Endothelial cell of umbilical vein (primary cell): ENCODE data around the gene KRTAP2-1. TPM values are rescaled to one million over a fixed set of nuclear protein-coding genes. Genes with fewer than 3 reads are reported as not detected.

Experiments
- BruUV-seq: library from RNA; stranded (reverse); fragments of 400-500 nt; replicated peaks from 2 replicates; lab custom pipeline; 2021; lab: Mats Ljungman, UMichigan
- CTCF ChIA-PET: fragments of 300-600, 350-600 bp; sonication (Branson Sonifier 250); formaldehyde crosslinking; loops from one replicate; lab custom pipeline; 2021; ENCODE audit warnings: antibody characterized with exemption, inconsistent platforms; lab: Charles Lee
- POLR2A ChIA-PET: fragments of 300-600, 350-600 bp; sonication (Branson Sonifier 250); formaldehyde crosslinking; loops from one replicate; lab custom pipeline; 2021; ENCODE audit warnings: antibody characterized with exemption, inconsistent platforms; lab: Charles Lee
- DNase-seq: peaks from one replicate; pipeline ENCODE4 v3.0.0-alpha.2; 2011; ENCODE audit warnings: low read depth, low spot score
- FAIRE-seq: peaks from 2 replicates; lab custom pipeline; 2011; peaks lifted over from hg19 to GRCh38; lab: Jason Lieb, UNC
- H2AFZ ChIP-seq: 2 replicates; pipeline ENCODE4 v1.6.0; 2012; ENCODE audit warnings: low read depth, low read length, control low read depth, inconsistent platforms
- H3K27ac ChIP-seq: 2 replicates; pipeline ENCODE4 v1.5.1; 2011; ENCODE audit warnings: low read depth, mild to moderate bottlenecking, control low read depth, low read length, moderate library complexity; ENCODE audit not compliant: insufficient read depth
- H3K27me3 ChIP-seq, 2 experiments: 2 replicates each; pipeline versions ENCODE4 v1.6.0 to v1.6.1; 2011; ENCODE audit warnings: low read length in 2 of 2, mixed read lengths in 1 of 2; ENCODE audit not compliant: control insufficient read depth in 2 of 2, insufficient read depth in 2 of 2
- H3K36me3 ChIP-seq, 2 experiments: 2 replicates in 1 of 2; 3 replicates in 1 of 2; pipeline ENCODE4 v1.5.1; 2011; ENCODE audit warnings: low read length in 2 of 2, mild to moderate bottlenecking in 1 of 2, moderate library complexity in 1 of 2; ENCODE audit not compliant: control insufficient read depth in 2 of 2, insufficient read depth in 2 of 2; ENCODE audit errors: extremely low read depth in 1 of 2
- H3K4me1 ChIP-seq: 3 replicates; pipeline ENCODE4 v1.5.1; 2011; ENCODE audit warnings: mild to moderate bottlenecking, low read length; ENCODE audit not compliant: control insufficient read depth, insufficient read depth; ENCODE audit errors: extremely low read depth
- H3K4me2 ChIP-seq: 2 replicates; pipeline ENCODE4 v1.6.1; 2011; ENCODE audit warnings: low read length, control low read depth, mixed read lengths; ENCODE audit not compliant: insufficient read depth
- H3K4me3 ChIP-seq, 3 experiments: fragments of 200-600 bp in 1 of 3; sonication (generic), shearing (Covaris generic) in 1 of 3; replicated peaks in 1 of 3; 2 replicates each; pipeline ENCODE4 v1.5.1; 2011 to 2016; ENCODE audit warnings: control low read depth in 3 of 3, low read length in 3 of 3, mild to moderate bottlenecking in 2 of 3, inconsistent platforms in 1 of 3, low read depth in 1 of 3, moderate library complexity in 1 of 3; ENCODE audit not compliant: insufficient read depth in 1 of 3
- H3K79me2 ChIP-seq: 2 replicates; pipeline ENCODE4 v1.6.0; 2012; ENCODE audit warnings: low read length, inconsistent platforms; ENCODE audit not compliant: control insufficient read depth, insufficient read depth
- H3K9ac ChIP-seq: replicated peaks from 2 replicates; pipeline ENCODE3; 2011; ENCODE audit warnings: low read length, control low read depth; ENCODE audit not compliant: insufficient read depth; ENCODE audit errors: extremely low read depth
- H3K9me1 ChIP-seq: replicated peaks from 3 replicates; pipeline ENCODE4 v1.6.0; 2011; ENCODE audit warnings: mild to moderate bottlenecking, low read length; ENCODE audit not compliant: control insufficient read depth, insufficient read depth; ENCODE audit errors: extremely low read depth
- H3K9me3 ChIP-seq: replicated peaks from 2 replicates; pipeline ENCODE4 v1.5.1; 2012; ENCODE audit warnings: low read length, inconsistent platforms; ENCODE audit not compliant: control insufficient read depth, insufficient read depth
- H4K20me1 ChIP-seq: replicated peaks from 2 replicates; pipeline ENCODE3; 2011; ENCODE audit warnings: mild to moderate bottlenecking, low read length; ENCODE audit not compliant: control insufficient read depth, insufficient read depth; ENCODE audit errors: extremely low read depth
- CTCF ChIP-seq, 2 donors: IDR thresholded peaks; 1 replicate in 1 of 2; 2 replicates in 1 of 2; pipeline ENCODE4 v1.5.1; 2011; ENCODE audit warnings: low read length in 2 of 2, mild to moderate bottlenecking in 2 of 2, moderate library complexity in 2 of 2, control low read depth in 1 of 2, inconsistent platforms in 1 of 2, low read depth in 1 of 2; ENCODE audit not compliant: insufficient read depth in 1 of 2; ENCODE audit errors: extremely low read depth in 1 of 2
- EZH2 ChIP-seq: IDR thresholded peaks from 2 replicates; pipeline ENCODE4 v1.6.1; 2012; ENCODE audit warnings: borderline replicate concordance, low read depth, mild to moderate bottlenecking, moderate library complexity, low read length, inconsistent platforms; ENCODE audit not compliant: severe bottlenecking
- FOS ChIP-seq: IDR thresholded peaks from 2 replicates; pipeline ENCODE4 v1.6.1; 2011; ENCODE audit warnings: mild to moderate bottlenecking, low read length, moderate library complexity, borderline replicate concordance; ENCODE audit not compliant: insufficient read depth
- GATA2 ChIP-seq: IDR thresholded peaks from 2 replicates; pipeline ENCODE4 v1.7.0; 2011; ENCODE audit warnings: low read depth, mild to moderate bottlenecking, moderate library complexity, mixed read lengths, low read length; ENCODE audit not compliant: insufficient read length, insufficient read depth
- JUN ChIP-seq: IDR thresholded peaks from 2 replicates; pipeline ENCODE4 v1.6.1; 2011; ENCODE audit warnings: borderline replicate concordance, low read depth; ENCODE audit not compliant: insufficient read length, insufficient read depth
- MAX ChIP-seq: IDR thresholded peaks from 2 replicates; pipeline ENCODE4 v1.6.1; 2011; ENCODE audit not compliant: insufficient read depth, insufficient read length
- MYC ChIP-seq: IDR thresholded peaks from one replicate; pipeline ENCODE4 v1.6.1; 2011; ENCODE audit warnings: mild to moderate bottlenecking, low read depth, low read length
- POLR2A ChIP-seq: IDR thresholded peaks from 2 replicates; pipeline ENCODE4 v1.6.1; 2012; ENCODE audit warnings: low read depth, mild to moderate bottlenecking, control low read depth, low read length
- POLR2AphosphoS5 ChIP-seq: IDR thresholded peaks from 2 replicates; pipeline ENCODE4 v1.6.1; 2012; ENCODE audit warnings: low read depth, mild to moderate bottlenecking, control low read depth, low read length, moderate library complexity; ENCODE audit not compliant: insufficient read depth
- dilution Hi-C: fragments of 300-500 bp; cut with MboI; formaldehyde crosslinking; loops from one replicate; pipeline ENCODE4 v1.15.0; 2019; ENCODE audit warnings: low sequenced_read_pairs; ENCODE audit not compliant: extremely low pct_ligation_motif_present
- intact Hi-C: fragments of 100-400 bp; cut with micrococcal nuclease; formaldehyde crosslinking; loops from one replicate; pipeline ENCODE4 v1.10.0; 2022
- polyA plus RNA-seq, 4 experiments: library from polyadenylated mRNA; depleted of rRNA in 3 of 4; stranded (reverse) in 3 of 4; unstranded in 1 of 4; fragments of >200 nt; gene quantifications; 2 replicates each; pipeline versions ENCODE4 v1.2.1 to v1.2.3, GENCODE V29; 2011 to 2012; ENCODE audit warnings: missing spikeins in 1 of 4
- total RNA-seq: library from RNA; stranded (reverse); gene quantifications from 2 replicates; pipeline ENCODE4 v1.2.3, GENCODE V29; 2021

KRTAP2-1 gene
- total and polyA plus RNA-seq, 2 donors (not counting 3 experiments of a cell fraction or from before 2014, with no cell fraction given), result not detected

GRCh38 chr17:41009936-41010335 is 37.2 kb downstream of the KRTAP2-1 start:
- TF ChIP-seq POLR2A (no peak), POLR2AphosphoS5 (no peak), MAX (no peak), CTCF (IDR thresholded peaks at IDR 0.05; ENCODE audit: extremely low read depth in 1 of 2, insufficient read depth in 1 of 2, low read depth in 1 of 2, low read length in 2 of 2) (no peak), JUN (no peak), EZH2 (no peak), MYC (no peak), FOS (no peak), GATA2 (no peak)
- Histone ChIP-seq H3K27me3 (peaks cover 0 to 1% of the 10 kb centered on the region in 2 experiments), H3K79me2 (no peaks in the 10 kb centered on the region), H2AFZ (no peak overlapping the region), H3K4me3 (no peak overlapping the region), H3K4me1 (no peaks in the 10 kb centered on the region), H3K9me3 (no peaks in the 10 kb centered on the region), H3K9ac (no peak overlapping the region), H3K27ac (no peak overlapping the region), H4K20me1 (no peaks in the 10 kb centered on the region), H3K36me3 (no peaks in the 10 kb centered on the region), H3K4me2 (no peak overlapping the region), H3K9me1 (no peaks in the 10 kb centered on the region)
- DNase-seq (no peak), FAIRE-seq (no peak)
- ChIA-PET CTCF (no interaction called here), POLR2A (no interaction called here)
- dilution Hi-C loops (no loop called here), intact Hi-C loops (no loop called here)
- BruUV-seq, result no TSS peak
